Stomach (tissue), 9 donors: ENCODE data around the gene DDX5. TPM values are rescaled to one million over a fixed set of nuclear protein-coding genes. Genes with fewer than 3 reads are reported as not detected.
A peak's percentile ranks its signal among the peaks of the same experiment; 100 is the strongest.
"Not testable (repeated sequence)": the region's sequence is repeated elsewhere in the genome, so short reads cannot be mapped to it uniquely, and the experiment has no call there.

ENCODE experiments used
- DNase-seq, 2 donors: peaks; one replicate each; pipeline versions ENCODE4 v3.0.0 to v3.0.0-alpha.2; 2013 to 2019
- H3K27ac ChIP-seq, 5 donors: fragments of 200-600 bp in 4 of 5; sonication (generic) in 4 of 5; one replicate each; pipeline ENCODE4 v1.5.1; 2013 to 2019; ENCODE audit warnings: mild to moderate bottlenecking in 1 of 5, moderate library complexity in 1 of 5
- H3K27me3 ChIP-seq, 3 donors: fragments of 200-600 bp; sonication (generic); one replicate each; pipeline ENCODE4 v1.5.1; 2017 to 2019; ENCODE audit warnings: mixed run types in 1 of 3
- H3K36me3 ChIP-seq, 4 donors: fragments of 200-600 bp; sonication (generic); 1 replicate in 3 of 4; 2 replicates in 1 of 4; pipeline ENCODE4 v1.5.1; 2016 to 2019
- H3K4me1 ChIP-seq, 4 donors: fragments of 200-600 bp; sonication (generic); one replicate each; pipeline ENCODE4 v1.5.1; 2016 to 2019
- H3K4me3 ChIP-seq, 4 donors: fragments of 200-600 bp; sonication (generic) in 3 of 4; one replicate each; pipeline ENCODE4 v1.5.1; 2016 to 2019; ENCODE audit warnings: mild to moderate bottlenecking in 1 of 4
- H3K9me3 ChIP-seq, 4 donors: fragments of 200-600 bp; sonication (generic); one replicate each; pipeline ENCODE4 v1.5.1; 2016 to 2019
- EP300 ChIP-seq: sonication (generic); formaldehyde crosslinking; IDR thresholded peaks from one replicate; pipeline ENCODE4 v1.6.1; 2017; ENCODE audit warnings: antibody characterized with exemption
- POLR2A ChIP-seq, 4 donors: fragments of 450-650 bp; IDR thresholded peaks; one replicate each; pipeline ENCODE4 v1.6.1; 2016; ENCODE audit warnings: antibody characterized with exemption in 4 of 4, control low read depth in 2 of 4, mild to moderate bottlenecking in 1 of 4, moderate library complexity in 1 of 4
- POLR2AphosphoS5 ChIP-seq, 3 donors: sonication (generic); formaldehyde crosslinking; IDR thresholded peaks; one replicate each; pipeline ENCODE4 v1.6.1; 2016; ENCODE audit warnings: antibody characterized with exemption in 3 of 3
- WGBS, 5 donors: extraction: QIAGEN DNeasy Blood & Tissue Kit in 3 of 5; methylation state at CpG; one replicate each; pipeline versions ENCODE4 v1.1.5 to v1.1.7; 2013 to 2018; 5-methylcytosine and 5-hydroxymethylcytosine counted together
- intact Hi-C: fragments of 100-400 bp; cut with DNase I; formaldehyde crosslinking; loops from one replicate; pipeline ENCODE4 v1.15.1; 2023; ENCODE audit warnings: low total_unique reads
- polyA plus RNA-seq, 3 donors: library from polyadenylated mRNA; stranded (reverse); fragments of 200-250 nt; gene quantifications; one replicate each; pipeline ENCODE4 v1.2.3, GENCODE V29; 2013
- total RNA-seq, 5 donors: library from RNA; depleted of rRNA; stranded (reverse); fragments of >200 nt; gene quantifications; one replicate each; pipeline versions ENCODE4 v1.1.0 to v1.2.3, GENCODE V29; 2014 to 2016
- TF ChIP-seq, protein P1 (sequence below), 7 experiments: fragments of 450-650 bp in 4 of 7; fragments of 200-600 bp in 3 of 7; sonication (generic) in 3 of 7; IDR thresholded peaks; one replicate each; pipeline ENCODE4 v1.5.1; 2016 to 2019; ENCODE audit warnings: antibody characterized with exemption in 7 of 7, control low read depth in 2 of 7, mild to moderate bottlenecking in 1 of 7
- donor health status: healthy with polysubstance abuse.
- donor health status: Bipolar disorder and iron deficiency.
- donor health status: healthy.

DDX5 gene
- total and polyA plus RNA-seq, 8 donors: 208 to 1,284 (median 528) TPM

DNA sequence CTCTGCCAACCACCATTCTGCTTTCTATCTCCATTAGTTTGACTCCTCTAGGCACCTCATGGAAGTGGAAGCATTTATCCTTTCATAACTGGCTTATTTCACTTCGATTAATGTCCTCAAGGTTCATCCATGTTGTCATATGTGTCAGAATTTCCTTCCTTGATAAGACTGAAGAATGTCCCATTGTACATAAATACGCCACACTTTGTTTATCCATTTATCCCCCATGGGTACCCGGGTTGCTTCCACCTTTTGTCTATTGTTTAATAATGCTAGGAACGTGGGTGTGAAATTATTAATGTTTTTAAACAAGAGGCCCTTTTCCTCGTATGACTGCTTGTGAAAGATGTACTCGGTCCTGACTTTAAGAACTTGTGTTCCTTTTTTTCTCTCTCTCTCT is 44.3 kb downstream of the DDX5 start:
- Histone ChIP-seq H3K4me3 (no peak overlapping the region), H3K4me1 (peaks cover 0 to 5% (median 0%) of the 10 kb centered on the region in 4 donors), H3K27me3 (no peaks in the 10 kb centered on the region), H3K9me3 (no peaks in the 10 kb centered on the region), H3K27ac (no peak overlapping the region), H3K36me3 (no peaks in the 10 kb centered on the region)
- TF ChIP-seq EP300 (no peak), POLR2AphosphoS5 (IDR thresholded peaks at IDR 0.05) (no peak), POLR2A (IDR thresholded peaks at IDR 0.05) (no peak)
- TF ChIP-seq, protein P1, sequence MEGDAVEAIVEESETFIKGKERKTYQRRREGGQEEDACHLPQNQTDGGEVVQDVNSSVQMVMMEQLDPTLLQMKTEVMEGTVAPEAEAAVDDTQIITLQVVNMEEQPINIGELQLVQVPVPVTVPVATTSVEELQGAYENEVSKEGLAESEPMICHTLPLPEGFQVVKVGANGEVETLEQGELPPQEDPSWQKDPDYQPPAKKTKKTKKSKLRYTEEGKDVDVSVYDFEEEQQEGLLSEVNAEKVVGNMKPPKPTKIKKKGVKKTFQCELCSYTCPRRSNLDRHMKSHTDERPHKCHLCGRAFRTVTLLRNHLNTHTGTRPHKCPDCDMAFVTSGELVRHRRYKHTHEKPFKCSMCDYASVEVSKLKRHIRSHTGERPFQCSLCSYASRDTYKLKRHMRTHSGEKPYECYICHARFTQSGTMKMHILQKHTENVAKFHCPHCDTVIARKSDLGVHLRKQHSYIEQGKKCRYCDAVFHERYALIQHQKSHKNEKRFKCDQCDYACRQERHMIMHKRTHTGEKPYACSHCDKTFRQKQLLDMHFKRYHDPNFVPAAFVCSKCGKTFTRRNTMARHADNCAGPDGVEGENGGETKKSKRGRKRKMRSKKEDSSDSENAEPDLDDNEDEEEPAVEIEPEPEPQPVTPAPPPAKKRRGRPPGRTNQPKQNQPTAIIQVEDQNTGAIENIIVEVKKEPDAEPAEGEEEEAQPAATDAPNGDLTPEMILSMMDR (IDR thresholded peaks at IDR 0.05): no peak
- WGBS, 5 donors: 67 to 80% (median 71%) methylated on average over 6 of the region's 6 CpGs
- DNase-seq: no peak
- intact Hi-C loops: no loop called here

DNA sequence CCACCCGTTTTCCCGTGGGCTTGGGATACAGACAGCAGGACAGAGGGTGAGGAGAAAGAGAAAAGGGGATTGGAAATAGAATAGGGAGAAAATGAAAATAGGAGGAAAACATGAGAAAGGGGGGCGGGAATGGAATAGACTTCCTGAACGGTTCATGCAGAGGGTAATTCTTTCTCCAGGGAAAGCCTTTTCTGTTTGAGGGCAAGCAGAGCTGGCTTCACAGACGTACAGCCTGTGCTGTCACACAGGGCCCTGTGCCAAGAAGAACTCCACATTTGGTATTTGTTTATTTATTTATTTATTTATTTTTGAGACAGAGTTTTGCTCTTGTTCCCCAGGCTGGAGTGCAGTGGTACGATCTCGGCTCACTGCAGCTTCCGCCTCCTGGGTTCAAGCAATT is 45.1 kb downstream of the DDX5 start:
- TF ChIP-seq, protein P1 (IDR thresholded peaks at IDR 0.05): no peak
- TF ChIP-seq EP300 (no peak), POLR2AphosphoS5 (IDR thresholded peaks at IDR 0.05) (no peak), POLR2A (IDR thresholded peaks at IDR 0.05) (no peak)
- Histone ChIP-seq H3K27ac (no peak overlapping the region), H3K4me1 (peaks cover 0 to 7% (median 0%) of the 10 kb centered on the region in 4 donors), H3K36me3 (no peaks in the 10 kb centered on the region), H3K9me3 (no peaks in the 10 kb centered on the region), H3K27me3 (no peaks in the 10 kb centered on the region), H3K4me3 (no peak overlapping the region)
- intact Hi-C loops: no loop called here
- peak in 1 of 2 donors; percentile 69 for DNase-seq
- 69 to 84% (median 79%) methylated on average over 8 of the region's 8 CpGs for WGBS, 5 donors

DNA sequence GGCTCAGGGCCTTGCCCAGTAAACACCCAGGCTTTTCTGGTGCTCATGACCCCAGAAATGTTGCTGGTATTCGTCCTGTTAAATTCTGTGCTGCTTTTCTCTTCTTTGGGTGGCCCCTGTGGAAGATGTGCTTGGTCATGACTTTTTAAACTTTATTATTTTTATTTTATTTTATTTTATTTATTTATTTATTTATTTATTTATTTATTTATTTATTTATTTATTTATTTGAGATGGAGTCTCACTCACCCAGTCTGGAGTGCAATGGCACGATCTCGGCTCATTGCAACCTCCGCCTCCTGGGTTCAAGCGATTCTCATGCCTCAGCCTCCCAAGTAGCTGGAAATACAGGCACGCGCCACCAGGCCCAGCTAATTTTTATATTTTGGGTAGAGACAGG is 46.3 kb downstream of the DDX5 start:
- intact Hi-C loops, H3K27ac ChIP-seq, H3K4me1 ChIP-seq, H3K36me3 ChIP-seq, H3K4me3 ChIP-seq, DNase-seq, H3K27me3 ChIP-seq, H3K9me3 ChIP-seq: not testable (repeated sequence)
- 95 to 99% (median 97%) methylated on average over 7 of the region's 7 CpGs for WGBS, 5 donors

DNA sequence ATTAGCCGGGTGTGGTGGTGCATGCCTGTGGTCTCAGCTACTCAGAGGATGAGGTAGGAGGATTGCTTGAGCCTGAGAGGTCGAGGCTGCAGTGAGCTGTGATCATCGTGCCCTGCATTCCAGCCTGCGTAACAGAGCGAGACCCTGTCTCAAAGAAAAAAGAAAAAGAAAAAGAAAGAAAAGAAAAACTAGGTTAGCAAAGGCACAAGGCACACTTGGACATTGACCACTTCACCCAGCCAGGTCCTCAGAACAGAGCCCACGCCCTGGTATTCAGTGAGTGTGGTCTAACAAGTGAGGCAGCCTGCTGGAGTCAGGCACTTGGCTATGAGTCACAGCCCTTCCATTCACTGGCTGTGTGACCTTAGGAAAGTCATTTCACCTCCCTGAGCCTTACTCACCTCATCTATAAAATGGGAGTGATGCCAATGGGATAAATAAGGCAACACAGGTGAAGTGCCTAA is 46.8 kb downstream of the DDX5 start:
- intact Hi-C loops: no loop called here
- DNase-seq: peak; percentile 20 to 27
- H3K36me3 ChIP-seq: no peaks in the 10 kb centered on the region
- H3K9me3 ChIP-seq: no peaks in the 10 kb centered on the region
- no peaks in the 10 kb centered on the region for H3K27me3 ChIP-seq
- peaks cover 0 to 10% (median 0%) of the 10 kb centered on the region in 4 donors for H3K4me1 ChIP-seq
- WGBS, 5 donors: 63 to 77% (median 76%) methylated on average over 6 of the region's 6 CpGs
- H3K4me3 ChIP-seq: no peak overlapping the region
- TF ChIP-seq EP300 (no peak), POLR2A (IDR thresholded peaks at IDR 0.05) (no peak), POLR2AphosphoS5 (IDR thresholded peaks at IDR 0.05) (no peak)
- TF ChIP-seq, protein P1 (IDR thresholded peaks at IDR 0.05): no peak
- no peak overlapping the region for H3K27ac ChIP-seq

DNA sequence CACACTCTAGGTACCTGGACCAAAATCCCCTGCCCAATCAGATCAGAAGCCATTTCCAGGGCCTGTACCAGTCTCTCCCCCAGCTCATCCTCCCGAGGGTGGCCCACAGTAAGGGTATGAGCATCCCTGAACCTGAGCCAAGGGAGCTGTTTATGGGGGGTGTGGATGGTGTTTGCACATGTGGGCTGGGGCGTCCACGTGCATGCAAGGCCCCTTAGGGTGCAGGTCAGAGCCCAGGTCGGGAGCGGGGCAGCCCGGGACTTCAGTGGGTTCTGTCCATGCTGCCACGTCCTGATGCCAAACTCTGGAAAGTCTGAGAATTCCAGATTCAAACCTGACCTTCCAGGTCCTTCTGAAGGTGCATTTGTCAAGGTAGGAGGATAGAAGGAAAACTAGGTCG is 47.3 kb downstream of the DDX5 start:
- no peak overlapping the region for H3K4me3 ChIP-seq
- intact Hi-C loops: no loop called here

More for the DNA sequence above, 47.3 kb downstream of the DDX5 start:
- no peak overlapping the region for H3K27ac ChIP-seq
- H3K36me3 ChIP-seq: no peaks in the 10 kb centered on the region
- no peaks in the 10 kb centered on the region for H3K27me3 ChIP-seq
- H3K4me1 ChIP-seq: peaks cover 0 to 10% (median 0%) of the 10 kb centered on the region in 4 donors
- TF ChIP-seq POLR2AphosphoS5 (IDR thresholded peaks at IDR 0.05) (no peak), EP300 (no peak), POLR2A (IDR thresholded peaks at IDR 0.05) (no peak)
- TF ChIP-seq, protein P1 (IDR thresholded peaks at IDR 0.05): no peak
- WGBS, 5 donors: 78 to 83% (median 81%) methylated on average over 7 to 8 of the region's 8 CpGs
- H3K9me3 ChIP-seq: no peaks in the 10 kb centered on the region
- DNase-seq: no peak
